Esophagus squamous epithelium (tissue), 5 donors: ENCODE measurements around the gene YTHDF2. TPM values are rescaled to one million over a fixed set of nuclear protein-coding genes. Genes with fewer than 3 reads are reported as not detected.
"Not testable (repeated sequence)": the region's sequence is repeated elsewhere in the genome, so short reads cannot be mapped to it uniquely, and the experiment has no call there.

Experiments
- DNase-seq: peaks from one replicate; lab custom pipeline; 2025; lab: John Stamatoyannopoulos, UW
- H3K27ac ChIP-seq, 4 donors: fragments of 200-600 bp; sonication (generic); one replicate each; pipeline ENCODE4 v1.5.1; 2016 to 2019; ENCODE audit warnings: mild to moderate bottlenecking in 1 of 4
- H3K27me3 ChIP-seq, 4 donors: fragments of 200-600 bp; sonication (generic); 1 replicate in 3 of 4; 2 replicates in 1 of 4; pipeline versions ENCODE4 v1.5.1 to v1.6.0; 2017 to 2021; ENCODE audit warnings: antibody characterized with exemption in 1 of 4
- H3K36me3 ChIP-seq, 3 donors: fragments of 200-600 bp; sonication (generic); one replicate each; pipeline ENCODE4 v1.5.1; 2016 to 2019
- H3K4me1 ChIP-seq, 3 donors: fragments of 200-600 bp; sonication (generic); one replicate each; pipeline ENCODE4 v1.5.1; 2017 to 2019
- H3K4me3 ChIP-seq, 4 donors: fragments of 200-600 bp; sonication (generic); 1 replicate in 3 of 4; 2 replicates in 1 of 4; pipeline ENCODE4 v1.5.1; 2016 to 2019; ENCODE audit warnings: mild to moderate bottlenecking in 2 of 4, moderate library complexity in 1 of 4
- H3K9me3 ChIP-seq, 3 donors: fragments of 200-600 bp; sonication (generic); one replicate each; pipeline ENCODE4 v1.5.1; 2016 to 2019
- CTCF ChIP-seq, 6 experiments: fragments of 450-650 bp in 4 of 6; fragments of 200-600 bp in 2 of 6; sonication (generic) in 2 of 6; IDR thresholded peaks; one replicate each; pipeline ENCODE4 v1.5.1; 2016 to 2019; ENCODE audit warnings: antibody characterized with exemption in 6 of 6, mild to moderate bottlenecking in 4 of 6, moderate library complexity in 4 of 6
- POLR2A ChIP-seq, 4 donors: fragments of 450-650 bp; IDR thresholded peaks; one replicate each; pipeline ENCODE4 v1.6.1; 2017; ENCODE audit warnings: antibody characterized with exemption in 4 of 4, mild to moderate bottlenecking in 4 of 4, moderate library complexity in 3 of 4
- WGBS, 2 donors: methylation state at CpG; one replicate each; pipeline ENCODE4 v1.1.5; 2018; 5-methylcytosine and 5-hydroxymethylcytosine counted together
- intact Hi-C: fragments of 100-400 bp; cut with DNase I; formaldehyde crosslinking; loops from one replicate; pipeline ENCODE4 v1.15.0; 2022
- total RNA-seq, 4 donors: library from RNA; depleted of rRNA; stranded (reverse); fragments of >200 nt; gene quantifications; one replicate each; pipeline ENCODE4 v1.1.0, GENCODE V29; 2016
- donor health status: DM: yes; HTN: yes; CAD: no.

YTHDF2 gene
- total RNA-seq, 4 donors from 2014 or later, result 55.0 to 66.2 (median 60.7) TPM

- 60 to 74% methylated on average over 3 of the region's 3 CpGs for WGBS, 2 donors
- H3K36me3 ChIP-seq, result no peaks in the 10 kb centered on the region
- no peak overlapping the region for H3K4me3 ChIP-seq
- peaks cover 0 to 15% (median 0%) of the 10 kb centered on the region in 3 donors for H3K4me1 ChIP-seq
- intact Hi-C loops, result no loop called here
- no peaks in the 10 kb centered on the region for H3K27me3 ChIP-seq
- H3K27ac ChIP-seq, result no peak overlapping the region
- no peak for DNase-seq
- TF ChIP-seq CTCF (IDR thresholded peaks at IDR 0.05) (no peak), POLR2A (IDR thresholded peaks at IDR 0.05) (no peak)
- no peaks in the 10 kb centered on the region for H3K9me3 ChIP-seq
Observed at GRCh38 chr1:28782011-28782410, 45.3 kb downstream of the YTHDF2 start.

- WGBS, 2 donors, result 66 to 70% methylated on average over 2 of the region's 2 CpGs
- no peaks in the 10 kb centered on the region for H3K27me3 ChIP-seq
- intact Hi-C loops, result no loop called here
- no peaks in the 10 kb centered on the region for H3K9me3 ChIP-seq
- TF ChIP-seq POLR2A (IDR thresholded peaks at IDR 0.05) (no peak), CTCF (IDR thresholded peaks at IDR 0.05) (no peak)
- H3K27ac ChIP-seq, result no peak overlapping the region
- no peak for DNase-seq
- peaks cover 0 to 15% (median 0%) of the 10 kb centered on the region in 3 donors for H3K4me1 ChIP-seq
- no peaks in the 10 kb centered on the region for H3K36me3 ChIP-seq
- H3K4me3 ChIP-seq, result no peak overlapping the region
Observed at GRCh38 chr1:28783363-28783762, 46.6 kb downstream of the YTHDF2 start.

GRCh38 chr1:28789412-28789811 lies 52.7 kb downstream of the YTHDF2 start:
- no peak overlapping the region for H3K4me3 ChIP-seq
- no peaks in the 10 kb centered on the region for H3K36me3 ChIP-seq
- WGBS, 2 donors, result 89 to 94% methylated on average over 9 of the region's 9 CpGs
- TF ChIP-seq POLR2A (IDR thresholded peaks at IDR 0.05), result no peak
- no peak for TF ChIP-seq CTCF (IDR thresholded peaks at IDR 0.05)
- intact Hi-C loops, result loop anchor here (5.0 kb wide), 2 partner anchors 73 to 88 kb away; no protein-coding TSS in a partner anchor
- no peaks in the 10 kb centered on the region for H3K9me3 ChIP-seq
- no peaks in the 10 kb centered on the region for H3K27me3 ChIP-seq
- no peak overlapping the region for H3K27ac ChIP-seq
- DNase-seq, result no peak
- peaks cover 0 to 7% (median 0%) of the 10 kb centered on the region in 3 donors for H3K4me1 ChIP-seq

GRCh38 chr1:28789816-28790215 lies 53.1 kb downstream of the YTHDF2 start:
- TF ChIP-seq POLR2A (IDR thresholded peaks at IDR 0.05) (no peak), CTCF (IDR thresholded peaks at IDR 0.05) (no peak)
- DNase-seq, result no peak
- Histone ChIP-seq H3K4me3 (no peak overlapping the region), H3K36me3 (no peaks in the 10 kb centered on the region), H3K27ac (no peak overlapping the region), H3K4me1 (peaks cover 0 to 7% (median 0%) of the 10 kb centered on the region in 3 donors), H3K27me3 (no peaks in the 10 kb centered on the region), H3K9me3 (no peaks in the 10 kb centered on the region)
- 65 to 70% methylated on average over 6 of the region's 6 CpGs for WGBS, 2 donors
- intact Hi-C loops, result loop anchor here (5.0 kb wide), 2 partner anchors 72 to 87 kb away; no protein-coding TSS in a partner anchor

GRCh38 chr1:28790377-28791035 lies 53.8 kb downstream of the YTHDF2 start:
- H3K9me3 ChIP-seq, result no peaks in the 10 kb centered on the region
- no peak for DNase-seq
- no peaks in the 10 kb centered on the region for H3K36me3 ChIP-seq
- intact Hi-C loops, result no loop called here
- H3K4me1 ChIP-seq, result peaks cover 0 to 2% (median 0%) of the 10 kb centered on the region in 3 donors
- no peak overlapping the region for H3K4me3 ChIP-seq
- TF ChIP-seq POLR2A (IDR thresholded peaks at IDR 0.05) (no peak), CTCF (IDR thresholded peaks at IDR 0.05) (no peak)
- H3K27me3 ChIP-seq, result peaks cover 0 to 3% (median 0%) of the 10 kb centered on the region in 4 donors
- 66 to 77% methylated on average over 5 to 11 of the region's 12 CpGs for WGBS, 2 donors
- no peak overlapping the region for H3K27ac ChIP-seq

- intact Hi-C loops, DNase-seq, H3K4me3 ChIP-seq, H3K36me3 ChIP-seq, H3K9me3 ChIP-seq, H3K4me1 ChIP-seq, H3K27ac ChIP-seq: not testable (repeated sequence)
- peaks cover 0 to 17% (median 0%) of the 10 kb centered on the region in 4 donors for H3K27me3 ChIP-seq
- WGBS, 2 donors, result 88 to 97% methylated on average over 2 of the region's 2 CpGs
Observed at GRCh38 chr1:28791929-28792328, 55.2 kb downstream of the YTHDF2 start.
